Measurements from ENCODE around the gene LAPTM4A.
"Not testable (repeated sequence)": the region's sequence is repeated elsewhere in the genome, so short reads cannot be mapped to it uniquely, and the experiment has no call there.

The LAPTM4A gene

DNA sequence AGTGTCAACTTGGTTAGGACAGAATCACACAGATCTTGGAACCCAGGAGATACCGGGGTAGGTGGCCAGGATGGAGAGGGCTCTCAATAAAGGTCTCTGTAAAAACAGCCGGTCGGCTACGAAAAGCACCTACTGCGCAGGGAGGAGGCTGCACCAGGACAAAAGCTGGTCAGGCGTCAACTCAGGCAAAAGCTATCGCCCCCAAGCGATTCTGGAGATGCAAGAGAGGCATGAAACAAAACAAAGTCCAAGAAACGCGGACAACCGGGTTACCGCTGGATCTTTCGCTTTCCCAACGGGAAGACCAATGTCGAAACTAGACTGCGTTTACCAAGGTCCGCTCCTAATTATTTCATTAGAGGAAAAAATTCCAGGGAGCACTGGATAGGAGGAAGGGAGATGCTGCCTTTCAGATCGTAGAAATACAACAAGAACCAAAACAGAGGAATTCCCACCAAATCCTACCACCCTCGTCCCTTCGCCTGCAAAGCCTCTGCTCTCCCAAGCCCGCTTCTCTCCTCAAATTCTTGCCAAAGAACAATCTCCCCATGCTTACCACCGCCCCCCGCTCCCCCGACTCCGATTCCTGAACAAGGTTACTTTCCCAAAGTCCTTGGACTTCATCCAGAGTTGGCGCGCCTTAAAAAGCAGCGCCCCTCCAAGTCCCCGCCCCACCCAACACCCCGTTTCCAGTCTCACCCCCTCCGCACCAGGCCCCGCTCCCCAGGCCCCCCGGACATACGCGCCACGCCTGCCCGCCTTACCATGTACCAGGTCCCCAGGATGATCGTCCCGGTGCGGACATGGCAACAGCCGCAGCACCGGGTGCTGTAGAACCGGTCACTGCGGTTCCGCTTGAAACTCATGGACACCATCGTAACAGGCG, 539 bp downstream of the LAPTM4A start:
- peak; percentile 92 for DNase-seq (ENCODE audit: low read depth, low spot score)

- DNase-seq (ENCODE audit: low read depth, low spot score): no peak
Measured at GRCh38 chr2:20050104-20050645, 1.3 kb downstream of the LAPTM4A start.

DNA sequence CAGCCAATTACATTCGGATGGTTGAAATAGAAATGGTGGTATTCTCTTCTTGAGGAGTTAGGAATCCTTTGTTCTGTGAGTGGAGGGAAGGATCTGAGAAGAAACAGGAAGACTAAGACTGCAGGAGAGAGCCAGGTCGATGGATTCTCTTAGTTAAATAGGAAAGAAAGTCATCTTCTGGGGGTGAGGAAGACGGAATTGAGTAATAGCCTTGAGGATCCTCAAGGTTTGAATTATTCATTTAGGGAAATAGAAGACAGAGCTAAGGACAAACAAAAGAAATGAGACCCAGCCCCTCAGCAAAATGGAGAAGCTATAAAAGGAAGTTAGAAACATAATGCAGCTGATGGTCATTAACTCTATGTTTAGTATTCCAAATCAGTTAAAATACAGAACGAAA, 1.8 kb downstream of the LAPTM4A start:
- no peak for DNase-seq (ENCODE audit: low read depth, low spot score)

DNA sequence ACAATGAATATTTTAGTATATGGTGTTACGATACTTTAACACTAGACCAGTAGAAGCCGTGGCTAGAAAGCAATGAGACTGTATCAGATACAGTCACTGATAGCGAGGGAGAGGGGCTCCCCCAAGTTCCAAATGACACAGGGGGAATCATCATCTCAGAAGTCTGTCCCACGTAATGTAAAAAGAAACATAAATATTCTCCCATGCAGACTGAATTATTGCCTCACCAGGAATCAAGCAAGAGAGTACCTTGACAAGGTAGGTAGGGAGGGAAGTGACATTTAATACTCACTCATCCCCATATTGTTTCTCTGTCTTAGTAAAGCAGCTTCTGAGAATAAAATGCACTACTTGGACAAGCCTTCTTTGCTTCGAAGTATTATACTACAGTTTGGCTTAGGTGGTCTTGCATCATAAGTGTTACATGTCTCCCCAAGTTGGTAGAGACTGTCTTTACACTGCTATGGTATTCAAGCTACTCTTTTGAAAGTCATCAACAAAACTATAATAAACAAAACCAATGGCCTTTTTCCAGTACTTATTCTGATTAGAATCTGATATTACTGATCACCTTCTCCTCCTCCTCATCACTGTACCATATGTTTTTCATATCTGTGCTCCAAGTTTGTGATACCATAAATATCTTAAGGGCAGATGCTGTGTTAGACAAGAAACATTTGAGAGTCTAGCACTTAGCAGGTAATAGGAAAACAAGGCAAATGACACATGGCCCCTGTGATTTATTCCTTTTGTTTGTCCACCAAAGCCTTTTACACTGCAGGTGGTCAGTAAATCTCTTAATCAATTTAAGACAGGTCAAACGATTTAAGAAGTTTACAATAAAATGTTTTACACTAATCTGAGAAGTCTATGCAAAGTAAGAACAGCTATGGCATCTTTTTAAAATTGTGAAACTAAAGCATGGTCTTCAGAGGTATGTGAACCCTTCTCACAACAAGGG, 2.7 kb downstream of the LAPTM4A start:
- DNase-seq (ENCODE audit: low read depth, low spot score): no peak

DNA sequence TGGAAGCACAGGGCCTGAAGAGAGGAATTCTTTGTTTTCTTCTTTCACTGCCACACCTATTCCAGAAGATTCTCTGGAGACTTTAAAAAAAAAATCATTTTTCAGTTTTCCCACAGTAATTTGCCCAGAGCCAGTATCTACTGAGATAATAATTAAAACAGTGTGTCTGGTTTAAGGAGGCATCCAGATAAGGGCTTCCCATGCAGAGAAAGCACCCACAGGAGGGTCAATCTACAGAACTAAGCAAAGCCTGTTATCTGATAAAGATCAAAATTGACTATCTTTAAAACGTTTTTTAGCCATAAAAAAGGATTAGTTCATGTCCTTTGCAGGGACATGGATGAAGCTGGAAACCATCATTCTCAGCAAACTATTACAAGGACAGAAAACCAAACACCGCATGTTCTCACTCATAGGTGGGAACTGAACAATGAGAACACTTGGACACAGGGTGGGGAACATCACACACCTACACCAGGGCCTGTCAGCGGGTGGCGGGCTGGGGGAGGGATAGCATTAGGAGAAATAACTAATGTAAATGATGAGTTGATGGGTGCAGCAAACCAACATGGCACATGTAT, 5.6 kb downstream of the LAPTM4A start:
- DNase-seq (ENCODE audit: low read depth, low spot score): not testable (repeated sequence)

DNA sequence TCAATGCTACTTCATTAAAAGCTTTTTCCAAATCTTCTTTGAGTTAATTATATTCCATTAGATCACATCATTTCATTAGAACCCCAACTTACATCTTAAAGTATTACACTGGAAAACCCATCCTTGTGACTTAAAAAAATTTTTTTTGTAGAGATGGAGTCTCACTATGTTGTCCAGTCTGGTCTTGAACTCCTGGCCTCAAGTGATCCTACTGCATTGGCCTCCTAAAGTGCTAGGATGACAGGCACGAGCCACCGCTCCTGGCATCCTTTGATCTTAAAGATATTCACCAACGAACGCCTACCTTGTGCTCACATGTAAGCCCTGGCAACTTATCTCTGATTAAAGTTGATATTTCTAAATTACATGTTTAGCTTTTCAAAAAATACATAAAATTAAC, 6.7 kb downstream of the LAPTM4A start:
- no peak for DNase-seq (ENCODE audit: low read depth, low spot score)

DNA sequence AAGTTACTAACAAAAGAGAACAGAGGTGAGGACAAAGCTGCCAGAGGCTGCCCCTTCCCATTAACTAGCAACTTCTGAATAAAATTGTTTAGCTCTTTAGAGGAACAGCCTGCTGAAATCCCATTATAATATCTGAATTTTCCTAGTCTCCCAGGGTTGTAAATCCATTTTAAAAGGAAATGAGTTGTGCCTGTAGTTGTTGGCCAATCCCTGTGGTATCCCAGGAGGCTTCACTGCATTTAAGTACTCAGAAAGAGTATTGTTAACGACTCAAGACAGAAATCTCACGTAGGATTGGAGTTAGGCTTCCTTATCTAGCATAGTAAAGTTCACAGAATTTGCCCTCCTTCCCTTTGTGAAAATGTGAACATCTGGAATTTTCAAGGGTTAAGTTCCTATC, 8.9 kb downstream of the LAPTM4A start:
- DNase-seq (ENCODE audit: low read depth, low spot score): no peak

DNA sequence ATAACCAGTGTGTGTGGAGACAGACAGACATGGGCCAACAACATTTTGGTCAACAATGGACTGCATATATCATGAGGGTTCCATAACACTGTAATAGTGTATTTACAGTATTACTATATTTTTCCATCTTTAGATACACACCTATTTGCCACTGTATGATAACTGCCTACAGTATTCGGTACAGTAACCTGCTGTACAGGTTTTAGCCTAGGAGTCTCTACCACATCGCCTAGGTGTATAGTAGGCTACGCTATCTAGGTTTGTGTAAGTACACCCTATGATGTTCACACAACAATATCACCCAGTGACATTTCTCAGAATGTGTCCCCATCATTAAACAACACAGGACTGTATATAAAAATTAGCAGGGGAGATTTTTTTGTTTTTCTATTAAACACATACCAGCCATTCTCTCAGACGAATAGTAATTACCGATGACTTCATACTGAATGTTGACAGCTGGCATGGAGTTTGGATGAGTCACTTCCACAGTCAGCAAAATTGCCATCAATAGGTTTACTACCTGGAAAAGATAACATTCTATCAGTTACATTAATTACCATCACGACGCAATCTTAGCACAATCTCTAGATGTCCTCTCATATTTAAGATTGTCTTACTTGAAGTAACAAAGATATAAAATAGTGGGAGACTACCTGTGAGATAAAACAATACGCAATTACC, 10.8 kb downstream of the LAPTM4A start:
- no peak for DNase-seq (ENCODE audit: low read depth, low spot score)

DNA sequence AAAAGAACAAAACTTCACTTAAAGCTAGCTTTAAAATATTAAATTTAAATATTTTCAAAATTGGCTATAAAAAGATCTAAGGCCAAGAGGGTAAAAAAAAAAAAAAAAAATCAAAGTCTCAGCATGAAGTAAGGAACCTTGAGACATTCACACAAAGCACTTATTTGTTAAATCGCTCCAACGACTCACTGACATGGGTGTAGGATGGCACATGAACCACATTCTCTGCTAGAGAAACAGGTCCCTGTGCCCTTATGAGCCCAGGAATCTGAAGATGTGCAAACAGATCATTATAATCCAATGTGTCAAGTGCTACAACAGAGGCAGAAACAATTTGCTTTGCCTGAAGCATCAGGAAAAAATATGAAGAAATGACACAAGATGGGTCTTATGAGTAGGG, 13.8 kb downstream of the LAPTM4A start:
- DNase-seq (ENCODE audit: low read depth, low spot score): no peak

GRCh38 chr2:20035955-20036666, 15.3 kb downstream of the LAPTM4A start:
- no peak for DNase-seq (ENCODE audit: low read depth, low spot score)

DNA sequence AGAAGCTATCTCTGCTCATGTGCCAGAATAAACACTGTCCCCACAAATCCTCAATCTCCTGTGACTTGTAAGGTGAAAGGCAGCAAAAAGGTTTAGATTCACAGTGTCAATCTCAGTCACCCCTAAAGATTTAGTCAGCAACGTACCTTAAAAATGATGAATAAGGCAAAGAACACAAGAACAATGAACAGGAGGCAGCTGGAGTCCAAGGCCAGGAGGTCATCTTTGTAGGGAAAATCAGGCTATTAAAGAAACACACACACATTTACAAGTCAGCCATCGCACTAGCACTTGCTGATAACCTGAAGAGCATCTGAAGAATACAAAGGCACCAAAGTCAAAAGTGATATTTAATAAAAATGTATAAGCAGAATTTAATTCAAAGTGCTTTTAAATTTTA, 16.6 kb downstream of the LAPTM4A start:
- DNase-seq (ENCODE audit: low read depth, low spot score): no peak

DNA sequence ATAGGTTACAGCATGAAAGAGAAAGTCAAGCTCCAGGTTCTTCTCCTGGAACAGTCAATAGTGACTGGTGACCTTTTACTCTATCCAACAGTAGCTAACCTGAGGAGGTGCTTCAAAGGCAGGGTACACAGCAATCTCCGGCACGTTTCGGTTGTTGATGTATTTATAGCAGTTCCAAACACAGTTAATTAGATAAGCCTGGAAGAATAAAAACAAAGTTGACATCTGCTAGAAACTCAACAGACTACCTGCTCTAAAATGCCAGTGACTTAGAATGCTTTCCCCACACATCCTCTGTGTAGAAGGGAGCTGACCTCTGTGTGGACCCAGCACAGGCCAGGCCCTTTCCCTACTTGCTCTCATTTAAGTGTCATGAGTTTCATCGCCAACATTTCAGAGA, 17.2 kb downstream of the LAPTM4A start:
- no peak for DNase-seq (ENCODE audit: low read depth, low spot score)

DNA sequence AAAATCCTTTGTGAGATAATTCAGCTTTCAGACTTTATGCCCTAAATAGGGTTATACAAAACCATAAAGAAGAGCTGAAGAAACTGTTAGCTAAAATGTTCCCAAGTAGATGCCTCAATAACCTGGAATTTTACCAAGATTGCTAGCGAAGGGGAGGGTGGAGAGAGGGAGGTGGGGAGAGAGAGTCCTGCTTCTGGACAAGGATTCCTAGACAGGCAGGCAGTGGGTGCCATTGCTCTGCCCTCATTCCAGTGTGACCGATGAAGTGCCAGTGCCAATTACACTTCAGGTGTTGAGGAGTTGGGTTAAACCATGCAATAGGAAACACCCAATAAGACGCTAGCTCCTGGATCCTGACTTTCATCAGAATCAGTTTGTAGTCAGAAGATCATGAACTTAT, 18.1 kb downstream of the LAPTM4A start:
- no peak for DNase-seq (ENCODE audit: low read depth, low spot score)

GRCh38 chr2:20030224-20030623, 21.2 kb downstream of the LAPTM4A start:
- DNase-seq (ENCODE audit: low read depth, low spot score): no peak

DNA sequence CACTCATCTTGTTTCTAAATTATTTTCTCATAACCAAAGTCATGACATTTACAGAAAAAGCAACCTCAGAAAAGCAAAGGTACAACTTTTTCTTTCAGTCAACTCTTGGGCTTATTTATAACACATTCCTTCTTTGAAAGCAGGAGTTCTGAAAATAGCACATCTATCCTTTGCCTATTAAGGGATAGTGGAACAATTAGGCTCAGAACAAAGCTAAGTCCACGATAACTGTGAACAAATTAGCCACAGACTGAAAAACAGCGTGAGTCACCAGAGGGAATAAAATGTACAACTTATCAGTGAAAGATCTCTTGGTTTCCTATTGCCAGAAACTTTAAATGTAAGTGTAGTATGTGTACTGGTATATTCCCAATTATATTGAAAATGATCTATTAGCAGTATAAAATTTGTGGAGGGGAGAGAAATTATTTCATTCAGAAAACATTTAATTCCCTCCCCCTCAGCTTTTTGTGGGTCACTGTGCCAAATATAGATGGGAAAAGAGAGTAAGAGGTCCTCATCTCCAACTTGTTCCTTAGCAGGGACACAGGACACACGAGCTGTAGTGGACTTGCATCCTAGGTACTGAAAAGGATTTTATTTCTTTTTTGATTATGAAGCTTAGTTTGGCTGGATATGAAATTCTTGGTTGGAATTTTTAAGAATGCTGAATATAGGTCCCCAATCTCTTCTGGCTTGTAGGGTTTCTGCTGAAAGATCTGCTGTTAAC, 23.6 kb downstream of the LAPTM4A start:
- no peak for DNase-seq (ENCODE audit: low read depth, low spot score)

DNA sequence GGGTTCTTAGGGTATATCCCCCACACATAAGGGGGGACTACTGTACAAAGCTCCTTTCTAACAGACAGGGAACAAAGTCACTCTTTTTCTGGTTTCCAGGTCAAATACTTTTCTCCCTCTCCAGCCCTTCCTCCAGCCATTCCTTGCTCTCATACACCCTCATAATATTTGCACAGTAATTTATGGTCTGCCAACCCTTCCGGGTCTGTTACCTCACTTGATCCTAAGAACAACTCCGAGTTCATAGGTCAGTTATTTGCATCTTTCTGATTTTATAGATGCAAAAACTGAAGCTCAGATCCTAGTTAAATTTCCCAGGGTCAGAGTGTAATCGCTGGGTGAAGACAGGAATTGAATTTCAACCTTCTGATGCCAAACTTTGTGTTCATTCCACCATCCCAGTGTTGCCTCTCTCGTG, 24.2 kb downstream of the LAPTM4A start:
- DNase-seq (ENCODE audit: low read depth, low spot score): no peak

- no peak for DNase-seq (ENCODE audit: low read depth, low spot score)
Measured at GRCh38 chr2:20025065-20025786, 26.2 kb downstream of the LAPTM4A start.

GRCh38 chr2:20023688-20024087, 27.7 kb downstream of the LAPTM4A start:
- DNase-seq (ENCODE audit: low read depth, low spot score): no peak

DNA sequence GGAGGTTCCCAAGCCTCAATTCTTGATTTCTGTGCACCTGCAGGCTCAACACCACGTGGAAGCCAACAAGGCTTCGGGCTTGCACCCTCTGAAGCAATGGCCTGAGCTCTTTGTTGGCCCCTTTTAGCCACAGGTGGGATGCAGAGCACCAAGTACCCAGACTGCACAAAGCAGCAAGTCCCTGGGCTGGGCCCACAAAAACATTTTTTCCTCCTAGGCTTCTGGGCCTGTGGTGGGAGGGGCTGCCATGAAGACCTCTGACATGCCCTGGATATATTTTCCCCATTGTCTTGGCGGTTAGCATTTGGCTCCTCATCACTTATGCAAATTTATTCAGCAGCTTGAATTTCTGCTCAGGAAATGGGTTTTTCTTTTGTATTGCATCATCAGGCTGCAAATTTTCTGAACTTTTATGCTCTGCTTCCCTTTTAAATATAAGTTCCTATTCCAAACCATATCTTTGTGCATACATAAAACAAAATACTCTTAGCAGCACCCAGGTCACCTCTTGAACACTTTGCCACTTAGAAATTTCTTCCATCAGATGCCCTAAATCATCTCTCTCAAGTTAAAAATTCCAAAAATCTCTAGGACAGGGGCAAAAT, 29.9 kb downstream of the LAPTM4A start:
- no peak for DNase-seq (ENCODE audit: low read depth, low spot score)

All from ELF-1 (cell line).